Measurements from ENCODE around the gene MAP4K2. TPM values are rescaled to one million over a fixed set of nuclear protein-coding genes. Genes with fewer than 3 reads are reported as not detected.

MAP4K2 gene
- total RNA-seq, 3 donors from 2014 or later = 8.7 to 16.8 (median 14.1) TPM

GRCh38 chr11:64803846-64804345 is 882 bp upstream of the MAP4K2 start:
- Histone ChIP-seq H3K36me3 (ENCODE audit: low read depth) (no peaks in the 10 kb centered on the region), H3K9me3 (no peaks in the 10 kb centered on the region), H3K4me1 (ENCODE audit: low read depth) (peaks cover 17% of the 10 kb centered on the region), H3K4me3 (no peak overlapping the region)
- intact Hi-C loops (cut with DNase I, micrococcal nuclease) = no loop called here
- ATAC-seq = peak; percentile 1
- DNase-seq = no peak
- no peak for TF ChIP-seq CTCF (IDR thresholded peaks at IDR 0.05)

GRCh38 chr11:64802370-64803157 is 450 bp downstream of the MAP4K2 start:
- DNase-seq = peak in 1 of 3 donors; percentile 82
- peak; percentile 1 for ATAC-seq

GRCh38 chr11:64801561-64802369 is 1.2 kb downstream of the MAP4K2 start:
- DNase-seq (peak in 2 of 3 donors; percentile 51 to 66), ATAC-seq (no peak)
- no peaks in the 10 kb centered on the region for H3K36me3 ChIP-seq (ENCODE audit: low read depth)
- H3K4me1 ChIP-seq (ENCODE audit: low read depth) = peaks cover 17% of the 10 kb centered on the region
- H3K4me3 ChIP-seq = no peak overlapping the region
- no peaks in the 10 kb centered on the region for H3K9me3 ChIP-seq
- intact Hi-C loops (cut with DNase I, micrococcal nuclease) = no loop called here
- TF ChIP-seq CTCF (IDR thresholded peaks at IDR 0.05) = no peak

More at GRCh38 chr11:64802370-64803157, 450 bp downstream of the MAP4K2 start:
- H3K36me3 ChIP-seq (ENCODE audit: low read depth) = no peaks in the 10 kb centered on the region
- H3K4me3 ChIP-seq = peak overlapping the region; percentile 24
- no peaks in the 10 kb centered on the region for H3K9me3 ChIP-seq
- intact Hi-C loops (cut with DNase I, micrococcal nuclease) = no loop called here
- TF ChIP-seq CTCF (IDR thresholded peaks at IDR 0.05) = no peak
- H3K4me1 ChIP-seq (ENCODE audit: low read depth) = peaks cover 17% of the 10 kb centered on the region

- Histone ChIP-seq H3K4me1 (ENCODE audit: low read depth) (peaks cover 17% of the 10 kb centered on the region), H3K4me3 (no peak overlapping the region), H3K9me3 (no peaks in the 10 kb centered on the region), H3K36me3 (ENCODE audit: low read depth) (no peaks in the 10 kb centered on the region)
- no peak for TF ChIP-seq CTCF (IDR thresholded peaks at IDR 0.05)
- no peak for ATAC-seq
- DNase-seq = peak in 1 of 3 donors; percentile 58
- intact Hi-C loops (cut with DNase I, micrococcal nuclease) = no loop called here
Measured at GRCh38 chr11:64801158-64801464, 1.9 kb downstream of the MAP4K2 start.

- Histone ChIP-seq H3K9me3 (no peaks in the 10 kb centered on the region), H3K4me1 (ENCODE audit: low read depth) (peaks cover 17% of the 10 kb centered on the region), H3K4me3 (no peak overlapping the region), H3K36me3 (ENCODE audit: low read depth) (no peaks in the 10 kb centered on the region)
- intact Hi-C loops (cut with DNase I, micrococcal nuclease) = no loop called here
- DNase-seq = peak in 1 of 3 donors; percentile 55
- no peak for ATAC-seq
- TF ChIP-seq CTCF (IDR thresholded peaks at IDR 0.05) = no peak
Measured at GRCh38 chr11:64800303-64801157, 2.5 kb downstream of the MAP4K2 start.
